GM18498 (cell line): ENCODE measurements around the gene RGS16.

Source experiments
- ATAC-seq: cut with Tn5 transposase; IDR thresholded peaks from one replicate; pipeline ENCODE4 v1.9.1; 2021; ENCODE audit warnings: mild to moderate bottlenecking, moderate library complexity; ENCODE audit not compliant: unreplicated experiment

Gene RGS16

GRCh38 chr1:182610606-182611194 lies 6.5 kb upstream of the RGS16 start:
- no peak for ATAC-seq

GRCh38 chr1:182608845-182609610 lies 4.8 kb upstream of the RGS16 start:
- no peak for ATAC-seq

- ATAC-seq = no peak
These were observed 4.0 kb upstream of the RGS16 start for GRCh38 chr1:182608236-182608635.

GRCh38 chr1:182607566-182607965 lies 3.4 kb upstream of the RGS16 start:
- no peak for ATAC-seq

GRCh38 chr1:182603646-182604174 lies 479 bp downstream of the RGS16 start:
- peak; percentile 9 for ATAC-seq

GRCh38 chr1:182602935-182603645 lies 1.1 kb downstream of the RGS16 start:
- ATAC-seq = no peak

- no peak for ATAC-seq
These were observed 2.3 kb downstream of the RGS16 start for GRCh38 chr1:182601913-182602312.

- no peak for ATAC-seq
These were observed 2.8 kb downstream of the RGS16 start for GRCh38 chr1:182601416-182601786.

- no peak for ATAC-seq
These were observed 3.3 kb downstream of the RGS16 start for GRCh38 chr1:182600745-182601415.

GRCh38 chr1:182600036-182600713 lies 4.0 kb downstream of the RGS16 start:
- ATAC-seq = no peak

GRCh38 chr1:182599339-182599738 lies 4.8 kb downstream of the RGS16 start:
- no peak for ATAC-seq

GRCh38 chr1:182598296-182598695 lies 5.9 kb downstream of the RGS16 start:
- ATAC-seq = no peak

GRCh38 chr1:182596934-182597333 lies 7.3 kb downstream of the RGS16 start:
- no peak for ATAC-seq

GRCh38 chr1:182595641-182596240 lies 8.4 kb downstream of the RGS16 start:
- ATAC-seq = no peak

GRCh38 chr1:182589931-182590330 lies 14.3 kb downstream of the RGS16 start:
- no peak for ATAC-seq

- no peak for ATAC-seq
These were observed 14.7 kb downstream of the RGS16 start for GRCh38 chr1:182589520-182589919.

GRCh38 chr1:182588500-182589396 lies 15.4 kb downstream of the RGS16 start, which contains the start of gene RNASEL:
TSS of gene RNASEL (minus strand) at chr1:182589256. CDS start at chr1:182586806, 2,450 bp downstream.
- ATAC-seq = peak; percentile 89

GRCh38 chr1:182587666-182588499 lies 16.3 kb downstream of the RGS16 start:
- no peak for ATAC-seq
